GM19452 (cell line): ENCODE data around the gene LINGO3.
A peak's percentile ranks its signal among the peaks of the same experiment; 100 is the strongest.

Experiments
- ATAC-seq: cut with Tn5 transposase; IDR thresholded peaks from one replicate; pipeline ENCODE4 v1.9.1; 2021; ENCODE audit not compliant: unreplicated experiment

Gene LINGO3

GRCh38 chr19:2339644-2340310 lies 31.8 kb upstream of the LINGO3 start:
- no peak for ATAC-seq

DNA sequence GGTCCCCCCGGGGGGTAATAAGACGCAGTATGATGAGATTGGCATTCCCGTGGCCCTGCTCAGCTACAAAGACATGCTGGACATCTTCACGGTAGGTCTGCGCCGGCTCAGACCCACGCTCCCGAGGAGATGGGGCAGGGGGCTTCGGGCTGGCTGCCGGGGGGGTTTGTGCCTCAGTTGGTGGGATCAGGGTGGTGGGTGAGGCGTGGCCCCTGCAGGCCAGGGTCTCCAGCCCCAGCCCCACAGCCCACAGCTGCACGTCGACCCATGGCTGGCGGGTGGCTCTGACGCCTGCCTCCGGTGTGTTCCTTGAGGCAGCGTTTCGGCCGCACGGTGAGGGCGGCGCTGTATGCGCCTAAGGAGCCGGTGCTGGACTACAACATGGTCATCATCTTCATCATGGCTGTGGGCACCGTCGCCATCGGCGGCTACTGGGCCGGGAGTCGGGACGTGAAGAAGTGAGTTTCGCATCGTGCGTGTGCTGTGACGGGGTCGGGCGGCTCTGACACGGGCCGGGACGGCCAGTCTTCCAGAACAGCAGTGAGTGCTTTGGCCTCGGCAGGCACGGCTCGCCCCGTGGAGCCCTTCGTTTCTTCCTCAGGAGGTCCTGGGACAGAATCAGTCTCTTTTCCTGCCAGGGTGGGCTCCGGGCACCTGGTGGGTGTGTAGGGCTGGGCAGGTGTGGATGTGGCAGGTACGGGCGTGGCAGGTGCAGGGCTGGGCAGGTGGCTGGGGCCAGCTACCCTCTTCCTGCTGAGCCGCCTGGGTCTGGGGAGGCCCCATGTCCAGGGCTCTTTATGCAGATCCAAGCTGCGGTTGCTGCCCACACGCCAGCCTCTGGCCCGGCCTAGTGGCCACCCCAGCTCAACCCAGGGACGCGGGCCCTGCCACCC lies 31.0 kb upstream of the LINGO3 start:
- ATAC-seq: no peak

- ATAC-seq: no peak
Measured at GRCh38 chr19:2338055-2338615, 30.2 kb upstream of the LINGO3 start.

DNA sequence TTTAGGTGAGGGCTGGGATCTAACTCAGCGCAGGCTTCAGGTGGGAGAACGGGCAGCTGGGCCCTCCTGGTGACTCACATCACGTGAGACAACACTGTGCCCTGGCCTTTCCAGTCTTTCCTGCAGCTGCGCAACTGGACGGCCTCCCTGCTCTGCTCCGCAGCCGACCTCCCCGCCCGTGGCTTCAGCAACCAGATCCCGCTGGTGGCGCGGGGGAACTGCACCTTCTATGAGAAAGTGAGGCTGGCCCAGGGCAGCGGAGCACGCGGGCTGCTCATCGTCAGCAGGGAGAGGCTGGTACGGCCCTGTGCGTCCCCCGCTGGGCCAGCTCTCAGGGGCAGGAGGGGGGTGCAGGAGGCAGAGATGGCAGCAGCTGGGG lies 29.4 kb upstream of the LINGO3 start:
- ATAC-seq: no peak

DNA sequence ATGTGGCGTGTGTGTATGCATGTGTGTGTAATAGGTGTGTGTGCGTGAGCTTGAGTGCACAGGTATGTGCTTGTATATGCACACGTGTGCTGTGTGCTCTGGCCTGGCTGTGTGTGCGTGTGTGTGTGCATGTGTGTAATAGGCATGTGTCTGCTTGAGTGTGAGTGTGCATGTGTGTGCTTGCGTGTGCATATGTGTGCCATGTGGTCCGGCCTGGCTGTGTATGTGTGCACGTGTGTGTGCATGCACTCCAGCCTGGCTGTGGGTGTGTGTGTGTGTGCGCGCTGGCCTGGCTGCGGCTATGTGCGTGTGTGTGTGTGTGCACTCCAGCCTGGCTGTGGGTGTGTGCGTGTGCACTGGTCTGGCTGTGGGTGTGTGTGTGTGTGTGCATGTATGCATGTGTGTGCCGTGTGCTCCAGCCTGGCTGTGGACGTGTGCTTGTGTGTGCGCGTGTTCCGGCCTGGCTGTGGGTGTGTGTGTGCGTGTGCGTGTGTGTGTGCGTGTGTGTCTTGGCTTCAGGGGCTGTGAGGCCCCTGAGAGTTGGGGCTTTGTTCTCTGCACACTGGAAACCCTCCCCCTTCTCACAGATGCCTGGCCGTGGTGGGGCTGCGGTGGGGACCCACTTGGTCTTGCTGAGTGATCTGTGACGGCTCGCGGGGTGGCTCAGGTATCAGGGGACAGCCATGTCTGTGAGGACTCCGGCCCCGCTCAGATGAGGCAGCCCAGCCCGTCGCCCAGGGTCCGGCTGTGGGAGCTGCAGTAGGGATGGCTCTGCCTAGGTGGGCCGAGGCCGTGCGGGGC lies 28.8 kb upstream of the LINGO3 start:
- no peak for ATAC-seq

GRCh38 chr19:2335848-2336247 lies 27.9 kb upstream of the LINGO3 start:
- no peak for ATAC-seq

DNA sequence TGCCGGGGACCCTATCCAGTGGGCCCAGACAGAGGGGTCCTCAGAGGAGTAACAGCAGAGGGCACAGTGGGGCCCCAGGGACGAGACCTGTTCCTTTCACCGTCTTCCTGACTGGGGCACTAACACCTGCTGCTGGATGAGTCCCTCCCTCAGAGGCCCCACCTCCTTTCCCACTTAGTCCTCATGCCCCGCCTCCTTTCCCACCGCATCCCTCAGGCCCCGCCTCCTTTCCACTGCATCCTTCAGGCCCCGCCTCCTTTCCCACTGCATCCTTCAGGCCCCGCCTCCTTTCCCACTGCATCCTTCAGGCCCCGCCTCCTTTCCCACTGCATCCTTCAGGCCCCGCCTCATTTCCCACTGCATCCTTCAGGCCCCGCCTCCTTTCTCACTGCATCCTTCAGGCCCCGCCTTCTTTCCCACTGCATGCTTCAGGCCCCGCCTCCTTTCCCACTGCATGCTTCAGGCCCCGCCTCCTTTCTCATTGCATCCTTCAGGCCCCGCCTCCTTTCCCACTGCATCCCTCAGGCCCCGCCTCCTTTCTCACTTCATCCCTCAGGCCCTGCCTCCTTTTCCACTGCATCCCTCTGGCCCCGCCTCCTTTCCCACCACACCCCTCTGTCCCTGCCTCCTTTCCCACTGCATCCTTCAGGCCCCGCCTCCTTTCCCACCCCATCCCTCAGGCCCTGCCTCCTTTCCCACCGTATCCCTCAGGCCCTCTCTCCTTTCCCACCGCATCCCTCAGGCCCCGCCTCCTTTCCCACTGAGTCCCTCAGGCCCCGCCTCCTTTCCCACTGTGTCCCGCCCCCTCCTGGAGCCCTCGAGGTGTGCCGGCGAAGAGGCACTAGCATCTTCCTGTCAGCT lies 27.3 kb upstream of the LINGO3 start:
- ATAC-seq: no peak

DNA sequence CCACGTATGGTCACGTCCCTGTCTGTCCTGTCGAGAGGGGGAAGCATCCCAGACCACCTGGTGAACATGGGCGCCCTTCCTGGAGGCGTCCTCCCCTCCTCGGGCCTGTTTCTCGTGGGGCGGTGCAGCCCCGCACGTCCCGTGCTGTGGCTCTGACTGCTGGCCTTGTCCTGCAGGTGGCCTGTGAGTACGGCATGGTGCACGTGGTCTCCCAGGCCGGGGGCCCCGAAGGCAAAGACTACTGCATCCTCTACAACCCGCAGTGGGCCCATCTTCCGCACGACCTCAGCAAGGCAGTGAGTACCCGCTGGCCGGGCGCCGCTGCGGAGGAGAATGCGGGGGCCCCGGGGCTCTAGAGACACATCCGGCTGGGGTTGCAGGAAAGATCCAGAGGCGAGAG lies 26.5 kb upstream of the LINGO3 start:
- ATAC-seq: no peak

DNA sequence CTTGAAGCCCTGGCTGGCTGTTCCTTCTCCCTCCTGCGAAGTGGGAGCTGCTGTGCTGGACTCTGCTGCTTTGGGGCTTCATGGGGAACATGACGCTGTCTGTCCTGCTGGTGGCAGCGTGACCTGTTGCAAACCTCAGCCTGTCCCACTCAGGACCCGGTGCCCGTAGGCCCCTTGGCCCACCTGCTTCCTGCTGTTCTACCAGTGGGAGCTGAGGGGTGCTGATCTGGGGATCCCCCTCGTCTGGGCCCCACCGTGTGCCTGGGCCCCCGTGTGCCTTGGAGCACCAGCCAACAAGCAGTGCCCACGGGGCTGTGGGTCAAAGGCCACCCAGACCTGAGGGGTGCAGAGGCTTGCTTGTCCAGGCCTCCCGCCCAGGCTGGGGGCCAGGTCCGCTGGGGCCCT lies 25.9 kb upstream of the LINGO3 start:
- ATAC-seq: no peak

DNA sequence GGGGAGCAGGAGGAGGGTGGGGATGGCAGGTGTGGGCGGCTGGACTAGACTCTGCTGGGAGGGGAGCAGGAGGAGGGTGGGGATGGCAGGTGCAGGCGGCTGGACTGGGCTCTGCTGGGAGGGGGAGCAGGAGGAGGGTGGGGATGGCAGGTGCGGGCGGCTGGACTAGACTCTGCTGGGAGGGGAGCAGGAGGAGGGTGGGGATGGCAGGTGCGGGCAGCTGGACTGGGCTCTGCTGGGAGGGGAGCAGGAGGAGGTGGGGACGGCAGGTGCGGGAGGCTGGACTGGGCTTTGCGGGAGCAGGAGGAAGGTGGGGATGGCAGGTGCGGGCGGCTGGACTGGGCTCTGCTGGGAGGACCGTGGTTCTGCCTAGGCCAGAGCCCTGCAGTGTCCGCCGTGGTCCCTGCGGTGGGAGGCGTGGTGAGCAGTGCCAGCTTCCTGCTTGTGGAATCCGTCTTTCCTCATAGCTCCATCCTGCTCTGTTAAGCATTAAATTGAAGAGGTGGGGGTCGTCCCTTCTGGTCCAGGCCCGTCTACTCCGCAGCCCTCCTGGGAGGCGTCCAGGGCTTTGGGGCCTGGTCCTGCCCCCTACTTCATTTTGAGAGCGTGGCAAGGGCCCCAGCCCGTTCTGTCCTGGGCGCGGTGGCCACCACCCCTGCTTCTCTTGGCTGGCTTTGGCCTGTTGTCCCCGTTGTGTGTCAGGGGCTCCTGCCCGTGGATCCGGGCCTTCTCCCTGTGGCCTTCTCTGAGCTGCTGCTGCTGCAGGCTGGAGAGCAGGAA lies 25.3 kb upstream of the LINGO3 start:
- ATAC-seq: no peak

- ATAC-seq: peak; percentile 44
Measured at GRCh38 chr19:2332341-2333026, 24.5 kb upstream of the LINGO3 start.

DNA sequence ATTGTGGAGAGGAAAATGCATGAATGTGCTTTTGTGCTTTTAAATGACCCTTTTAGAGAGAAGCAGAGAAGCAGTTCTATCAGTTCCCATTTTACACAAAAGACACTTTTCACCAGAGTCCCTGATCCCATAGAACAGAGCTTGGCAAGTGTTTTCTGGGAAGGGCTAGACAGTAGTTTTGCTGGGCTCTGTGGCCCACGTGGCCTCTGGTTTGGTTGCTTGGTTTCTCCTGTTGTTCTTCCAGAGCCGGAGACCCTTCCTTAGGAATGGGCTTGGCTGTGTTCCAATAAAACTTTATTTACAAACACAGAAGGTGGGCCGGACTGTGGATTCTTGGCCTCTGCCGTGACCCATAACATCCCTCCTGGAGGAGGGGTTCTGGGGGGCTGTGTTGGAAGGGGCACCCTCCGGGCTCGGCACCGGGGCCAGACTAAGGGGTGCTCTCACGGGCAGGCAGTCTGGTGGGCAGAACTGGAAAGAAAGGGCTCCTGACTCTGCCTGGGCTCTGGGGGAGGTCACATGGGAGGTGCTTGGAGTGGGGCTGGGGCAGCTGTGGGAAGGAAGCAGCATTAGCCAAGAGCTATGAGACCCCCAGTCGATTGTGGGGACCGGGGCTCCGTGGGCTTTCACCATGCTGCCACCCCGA lies 23.8 kb upstream of the LINGO3 start:
- no peak for ATAC-seq

DNA sequence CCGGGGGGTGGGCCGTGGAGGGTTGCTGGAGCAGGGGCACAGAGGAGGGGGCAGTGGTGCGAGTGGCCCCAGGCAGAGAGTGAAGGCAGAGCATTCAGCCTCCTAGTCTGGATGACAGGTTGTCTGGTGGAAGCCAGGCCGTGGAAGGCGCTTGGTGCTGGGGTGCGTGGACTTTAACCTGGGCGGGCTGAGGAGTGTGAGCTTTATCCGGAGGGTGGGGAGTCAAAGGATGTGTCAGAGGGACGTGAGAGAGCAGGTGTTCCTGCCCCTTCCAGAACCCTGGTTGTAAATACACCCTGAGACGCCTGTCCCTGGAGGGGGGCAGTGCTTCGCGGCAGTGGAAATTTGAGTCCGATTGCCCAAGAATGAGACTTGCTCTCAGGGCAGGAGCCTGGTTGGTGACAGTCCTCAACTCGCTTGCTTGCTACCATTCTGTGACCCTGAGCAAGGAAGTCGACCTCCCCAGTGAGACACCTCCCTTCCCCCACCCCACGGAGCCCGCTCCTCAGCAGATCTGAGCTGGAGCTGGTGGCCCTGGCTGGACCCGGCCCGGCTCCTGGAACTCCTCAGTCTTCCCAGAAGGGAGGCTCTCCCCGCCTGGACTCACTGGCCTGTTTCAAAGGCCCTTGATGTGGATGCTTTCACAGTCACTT lies 22.8 kb upstream of the LINGO3 start:
- ATAC-seq: no peak

GRCh38 chr19:2330255-2330631 lies 22.3 kb upstream of the LINGO3 start:
- ATAC-seq: no peak

DNA sequence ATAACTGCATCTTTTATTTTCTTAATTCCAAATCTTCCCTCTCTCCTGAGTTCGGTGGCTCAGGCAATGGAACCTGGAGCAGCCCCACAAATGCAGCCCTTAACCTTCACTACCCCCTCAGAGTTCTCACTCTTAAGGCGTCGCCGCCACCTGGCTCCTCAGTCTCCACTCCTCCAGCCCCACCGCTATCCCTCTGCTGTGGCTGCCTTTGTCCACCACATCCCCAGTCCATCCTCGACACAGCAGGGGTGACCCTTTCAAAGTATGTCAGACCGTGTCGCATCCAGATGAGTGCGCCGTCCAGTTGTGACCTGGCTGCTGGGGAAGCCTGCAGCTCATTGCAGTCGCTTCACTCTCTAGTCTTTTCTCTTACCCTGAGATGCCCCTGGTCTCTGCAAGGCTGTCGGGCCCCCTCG lies 21.6 kb upstream of the LINGO3 start:
- no peak for ATAC-seq

DNA sequence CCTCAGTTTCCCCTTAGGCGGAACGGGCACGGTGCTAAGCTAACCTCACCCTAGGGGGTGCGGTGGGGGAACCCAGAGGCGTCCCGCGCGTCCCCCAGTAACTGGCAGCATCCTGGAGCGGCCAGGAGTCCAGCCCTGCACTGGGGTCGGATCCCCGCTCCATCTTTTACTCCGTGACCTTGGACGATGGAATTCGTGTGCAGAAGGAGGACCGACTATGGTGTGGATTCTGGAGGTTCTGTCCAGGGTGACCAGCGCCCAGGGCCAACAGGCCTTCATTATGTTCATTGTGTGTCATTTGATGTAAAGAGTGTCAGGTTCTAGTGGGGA lies 21.2 kb upstream of the LINGO3 start:
- ATAC-seq: no peak

GRCh38 chr19:2328401-2329148 lies 20.6 kb upstream of the LINGO3 start, which contains the start of the genes LSM7 and SPPL2B:
TSS of gene LSM7 (minus strand) at chr19:2328586. CDS start at chr19:2328566, 20 bp downstream.
TSS of gene SPPL2B (plus strand) at chr19:2328684. CDS start at chr19:2328710, 26 bp downstream.
- no peak for ATAC-seq
